VCaP (cell line): ENCODE results near the gene CRABP1.

Experiments used
- H3K27ac ChIP-seq: fragments of 450-650 bp; 2 replicates; pipeline ENCODE4 v1.5.1; 2017
- TF ChIP-seq, protein P1 (sequence below): fragments of 450-650 bp; conservative IDR thresholded peaks from 2 replicates; pipeline ENCODE4 v1.5.1; 2017; ENCODE audit warnings: mild to moderate bottlenecking, moderate library complexity

CRABP1 gene

DNA sequence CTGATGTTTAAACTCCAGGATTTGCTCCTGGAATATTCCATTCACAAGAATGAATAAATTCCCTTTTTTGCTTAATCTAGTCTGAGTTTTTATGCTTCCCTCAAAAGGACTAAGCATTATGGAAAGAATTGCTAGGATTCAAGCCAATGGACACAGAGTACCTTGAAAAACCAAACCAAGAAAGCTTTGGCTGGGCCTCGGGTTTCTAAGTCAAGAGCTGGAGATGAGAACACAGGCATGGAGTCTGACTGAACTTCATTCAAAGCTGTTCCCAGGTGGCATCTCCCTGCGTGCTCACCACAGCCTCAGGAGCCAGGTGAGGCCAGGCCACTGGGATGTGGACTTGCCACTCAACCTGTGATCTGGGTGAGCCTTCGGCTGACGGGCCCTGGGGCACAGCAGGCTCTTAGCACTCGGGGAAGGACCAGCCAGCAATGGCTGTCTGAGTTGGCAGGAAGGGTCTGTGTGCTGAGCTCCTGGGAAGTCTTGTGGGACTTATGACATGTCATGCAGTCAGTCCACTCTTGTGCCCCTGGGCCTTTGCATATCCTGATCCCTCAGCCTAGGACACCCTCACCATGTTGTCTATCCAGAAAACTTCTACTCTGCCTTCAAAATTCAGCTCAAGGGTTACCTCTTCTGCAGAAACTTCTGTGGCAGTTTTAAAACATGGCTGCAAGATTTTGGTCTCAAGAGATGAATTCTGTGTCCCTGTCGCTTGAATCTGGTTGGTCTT, 21.8 kb downstream of the CRABP1 start:
- TF ChIP-seq, protein P1, sequence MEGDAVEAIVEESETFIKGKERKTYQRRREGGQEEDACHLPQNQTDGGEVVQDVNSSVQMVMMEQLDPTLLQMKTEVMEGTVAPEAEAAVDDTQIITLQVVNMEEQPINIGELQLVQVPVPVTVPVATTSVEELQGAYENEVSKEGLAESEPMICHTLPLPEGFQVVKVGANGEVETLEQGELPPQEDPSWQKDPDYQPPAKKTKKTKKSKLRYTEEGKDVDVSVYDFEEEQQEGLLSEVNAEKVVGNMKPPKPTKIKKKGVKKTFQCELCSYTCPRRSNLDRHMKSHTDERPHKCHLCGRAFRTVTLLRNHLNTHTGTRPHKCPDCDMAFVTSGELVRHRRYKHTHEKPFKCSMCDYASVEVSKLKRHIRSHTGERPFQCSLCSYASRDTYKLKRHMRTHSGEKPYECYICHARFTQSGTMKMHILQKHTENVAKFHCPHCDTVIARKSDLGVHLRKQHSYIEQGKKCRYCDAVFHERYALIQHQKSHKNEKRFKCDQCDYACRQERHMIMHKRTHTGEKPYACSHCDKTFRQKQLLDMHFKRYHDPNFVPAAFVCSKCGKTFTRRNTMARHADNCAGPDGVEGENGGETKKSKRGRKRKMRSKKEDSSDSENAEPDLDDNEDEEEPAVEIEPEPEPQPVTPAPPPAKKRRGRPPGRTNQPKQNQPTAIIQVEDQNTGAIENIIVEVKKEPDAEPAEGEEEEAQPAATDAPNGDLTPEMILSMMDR, result no peak
- no peak overlapping the region for H3K27ac ChIP-seq

DNA sequence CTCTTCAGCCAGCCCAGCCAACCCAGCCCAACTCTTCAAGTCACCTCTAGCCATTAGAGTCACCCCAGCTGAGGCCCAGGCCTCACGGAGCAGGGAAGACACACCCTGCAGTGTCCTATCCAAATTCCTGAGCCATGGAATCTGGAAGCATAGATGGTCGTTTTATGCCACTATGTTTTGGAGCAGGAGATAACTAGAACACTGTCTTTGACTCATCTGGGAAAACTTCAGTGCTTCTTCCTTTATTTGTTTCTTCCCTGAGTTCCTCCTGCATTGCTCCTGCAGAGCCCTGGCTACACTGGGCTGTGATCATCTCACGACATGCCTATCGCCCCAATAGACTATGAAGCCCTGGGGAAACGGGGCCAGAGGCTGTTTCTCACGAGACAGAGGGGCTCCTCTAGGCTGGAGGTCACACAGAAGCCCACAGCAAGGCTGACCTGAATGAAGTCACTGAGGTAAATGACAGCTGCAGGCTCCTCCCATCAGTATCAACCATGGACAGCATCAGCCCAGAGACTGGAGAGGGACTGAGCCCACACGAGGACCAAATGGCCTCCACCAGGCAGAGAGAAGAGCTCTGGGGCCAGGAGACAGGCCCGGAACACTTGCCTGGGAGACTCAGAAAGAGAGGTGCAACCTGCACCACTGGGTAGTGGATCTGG, 22.7 kb downstream of the CRABP1 start:
- H3K27ac ChIP-seq, result no peak overlapping the region
- TF ChIP-seq, protein P1, result no peak

DNA sequence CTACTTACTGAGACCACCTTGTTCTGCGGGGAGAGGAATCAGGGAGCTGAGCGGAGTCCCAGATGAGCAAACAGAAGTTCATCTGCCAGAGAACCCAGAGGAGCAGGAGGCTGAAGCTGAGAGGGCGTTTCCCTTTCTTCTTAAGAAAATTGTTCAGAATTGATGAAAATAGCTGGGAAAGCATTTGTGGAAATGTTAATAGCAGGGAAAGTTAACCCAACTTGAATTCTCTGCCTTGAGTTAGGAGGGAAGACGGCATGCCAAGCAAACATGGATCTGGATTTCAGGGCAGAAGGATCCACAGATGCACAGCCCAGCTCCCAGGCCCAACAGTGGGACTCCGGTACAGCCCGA, 23.2 kb downstream of the CRABP1 start:
- TF ChIP-seq, protein P1, result no peak

DNA sequence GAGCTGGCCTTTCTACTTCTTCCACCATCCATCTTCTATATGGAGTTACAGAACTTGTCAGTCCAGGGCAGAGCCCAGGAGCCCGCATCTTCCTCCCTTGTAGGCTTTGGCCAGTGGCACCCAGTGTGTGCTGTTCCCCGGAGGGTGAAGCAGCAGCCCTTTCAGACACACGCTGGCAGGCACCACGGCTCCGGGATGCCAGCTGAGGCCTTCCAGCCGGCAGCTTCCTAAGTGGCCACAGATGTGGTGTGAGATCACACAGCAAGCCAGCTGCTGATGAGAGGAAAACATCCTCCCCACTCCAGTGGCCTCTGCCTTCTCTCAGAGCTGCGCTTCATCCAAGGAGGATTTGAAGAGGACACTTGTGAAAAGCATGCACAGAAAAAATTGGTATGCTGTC, 24.1 kb downstream of the CRABP1 start:
- TF ChIP-seq, protein P1, result no peak
- no peak overlapping the region for H3K27ac ChIP-seq

More for the DNA sequence above, 23.2 kb downstream of the CRABP1 start:
- H3K27ac ChIP-seq, result no peak overlapping the region

DNA sequence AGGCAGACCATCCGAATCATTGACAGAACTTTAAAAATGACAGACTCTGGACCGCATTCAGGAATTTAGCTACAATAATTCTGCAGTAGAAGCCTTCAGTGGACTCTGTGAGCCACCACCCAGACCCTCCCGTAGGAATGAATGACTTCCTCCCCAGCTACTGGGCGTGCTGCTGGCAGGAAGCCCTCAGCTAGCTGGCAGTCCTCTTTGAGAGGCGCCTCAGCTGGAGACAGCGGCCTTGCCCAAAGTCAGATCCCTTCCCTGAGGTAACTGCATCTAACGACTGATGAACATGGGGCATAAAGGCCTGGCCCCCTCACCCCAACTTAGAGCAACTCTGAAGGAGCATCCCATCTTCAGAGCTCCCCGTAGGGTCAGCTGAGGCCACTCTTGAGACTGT, 25.8 kb downstream of the CRABP1 start:
- TF ChIP-seq, protein P1, result no peak

DNA sequence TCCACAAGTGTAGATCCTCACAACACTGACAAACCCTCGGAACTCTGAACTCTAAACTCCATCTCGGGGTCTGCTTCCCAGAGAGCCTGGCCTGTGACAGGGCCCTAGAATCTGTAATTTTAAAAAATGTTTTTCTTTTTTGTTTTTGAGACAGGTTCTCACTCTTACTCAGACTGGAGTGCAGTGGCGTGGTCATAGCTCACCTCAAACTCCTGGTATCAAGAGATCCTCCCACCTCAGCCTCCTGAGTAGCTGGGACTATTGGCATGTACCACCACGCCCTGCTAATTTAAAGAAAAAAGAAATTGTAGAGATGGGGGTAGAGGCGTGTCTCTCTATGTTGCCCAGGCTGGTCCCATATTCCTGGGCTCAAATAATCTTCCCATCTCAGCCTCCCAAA, 26.2 kb downstream of the CRABP1 start:
- H3K27ac ChIP-seq, result no peak overlapping the region
- TF ChIP-seq, protein P1, result no peak

More for the DNA sequence above, 25.8 kb downstream of the CRABP1 start:
- no peak overlapping the region for H3K27ac ChIP-seq

DNA sequence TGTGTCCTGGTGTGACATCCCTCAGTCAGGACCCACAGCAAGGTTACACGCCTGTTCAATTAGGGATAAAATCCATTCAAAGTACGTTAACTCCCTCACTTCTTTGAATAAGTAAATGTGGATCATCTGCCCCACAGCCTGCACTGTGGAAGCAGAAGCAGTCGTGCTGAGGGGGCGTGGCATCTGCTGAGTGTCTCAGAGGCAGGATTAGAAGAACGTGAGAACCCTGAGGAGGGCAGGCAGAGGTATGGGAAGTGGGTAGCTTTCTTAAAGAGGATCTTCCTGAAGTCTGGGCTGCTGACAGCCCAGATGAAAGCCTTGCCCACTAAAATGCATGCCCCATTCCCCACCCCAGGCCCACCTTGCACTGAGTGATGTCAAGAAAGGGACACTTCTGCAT, 28.5 kb downstream of the CRABP1 start:
- H3K27ac ChIP-seq, result no peak overlapping the region
- TF ChIP-seq, protein P1, result no peak
